K562 (cell line): Measurements from ENCODE around the gene FIBP. TPM values are rescaled to one million over a fixed set of nuclear protein-coding genes. Genes with fewer than 3 reads are reported as not detected.

Experiments used
- ATF1 ChIP-seq, 2 experiments: fragments of 450-650 bp in 1 of 2; IDR thresholded peaks; 2 replicates each; pipeline ENCODE4 v1.6.1; 2016; ENCODE audit warnings: missing compliant biosample characterization in 1 of 2, missing genetic modification characterization in 1 of 2
- ATF2 ChIP-seq: sonication (generic); formaldehyde crosslinking; IDR thresholded peaks from 2 replicates; pipeline ENCODE4 v1.8.1; 2022; ENCODE audit warnings: missing genetic modification reagents
- BCLAF1 ChIP-seq, 2 experiments: fragments of 450-650 bp in 1 of 2; IDR thresholded peaks; 2 replicates each; pipeline ENCODE4 v1.6.1; 2011 to 2017; ENCODE audit warnings: low read depth in 2 of 2, antibody characterized with exemption in 1 of 2, borderline replicate concordance in 1 of 2, low read length in 1 of 2, mild to moderate bottlenecking in 1 of 2, mixed read lengths in 1 of 2; ENCODE audit not compliant: control insufficient read depth in 1 of 2
- CCAR2 ChIP-seq: fragments of 200-400 bp; formaldehyde crosslinking; IDR thresholded peaks from 2 replicates; pipeline ENCODE4 v1.6.1; 2017; ENCODE audit warnings: mild to moderate bottlenecking, low read depth, low read length
- CHD1 ChIP-seq: fragments of 200-600 bp; sonication (generic); IDR thresholded peaks from one replicate; pipeline ENCODE4 v1.6.1; 2012; ENCODE audit warnings: mild to moderate bottlenecking, moderate library complexity, low read length, inconsistent platforms
- EP400 ChIP-seq: fragments of 450-650 bp; IDR thresholded peaks from 2 replicates; pipeline ENCODE4 v1.6.1; 2017; ENCODE audit warnings: antibody characterized with exemption, mild to moderate bottlenecking, moderate library complexity
- FIP1L1 ChIP-seq: fragments of 200-400 bp; formaldehyde crosslinking; IDR thresholded peaks from 2 replicates; pipeline ENCODE4 v1.6.1; 2018; ENCODE audit warnings: mild to moderate bottlenecking, low read depth, low read length; ENCODE audit not compliant: poor library complexity, severe bottlenecking
- FOXJ2 ChIP-seq: fragments of 200-800 bp; sonication (Bioruptor generic); IDR thresholded peaks from 2 replicates; pipeline ENCODE4 v1.6.1; 2016; ENCODE audit warnings: missing genetic modification characterization, missing compliant biosample characterization
- FOXP4 ChIP-seq: sonication (generic); formaldehyde crosslinking; IDR thresholded peaks from 2 replicates; pipeline ENCODE4 v1.8.0; 2022; ENCODE audit warnings: mild to moderate bottlenecking, missing genetic modification reagents, borderline replicate concordance
- KLF1 ChIP-seq: fragments of 450-650 bp; IDR thresholded peaks from 2 replicates; pipeline ENCODE4 v1.6.1; 2016; ENCODE audit warnings: missing genetic modification characterization, missing compliant biosample characterization
- PCBP2 ChIP-seq: fragments of 200-400 bp; formaldehyde crosslinking; IDR thresholded peaks from 2 replicates; pipeline ENCODE4 v1.6.1; 2018; ENCODE audit warnings: low read length, low read depth, mild to moderate bottlenecking, moderate library complexity; ENCODE audit not compliant: poor library complexity, severe bottlenecking
- PTBP1 ChIP-seq: fragments of 200-400 bp; formaldehyde crosslinking; IDR thresholded peaks from 2 replicates; pipeline ENCODE4 v1.6.1; 2017; ENCODE audit warnings: low read depth, low read length
- RBM22 ChIP-seq: fragments of 200-400 bp; formaldehyde crosslinking; IDR thresholded peaks from 2 replicates; pipeline ENCODE4 v1.6.1; 2018; ENCODE audit warnings: low read length, low read depth; ENCODE audit not compliant: poor library complexity, severe bottlenecking
- SIN3A ChIP-seq, 2 experiments: fragments of 150-350 bp in 1 of 2; IDR thresholded peaks; 2 replicates each; pipeline ENCODE4 v1.6.1; 2011 to 2016; ENCODE audit warnings: borderline replicate concordance in 2 of 2, low read depth in 2 of 2, low read length in 2 of 2, mild to moderate bottlenecking in 2 of 2, moderate library complexity in 2 of 2; ENCODE audit not compliant: control insufficient read depth in 1 of 2
- SRSF1 ChIP-seq: fragments of 200-400 bp; formaldehyde crosslinking; IDR thresholded peaks from 2 replicates; pipeline ENCODE4 v1.6.1; 2017; ENCODE audit warnings: mild to moderate bottlenecking, low read depth, low read length, moderate library complexity
- ZBTB17 ChIP-seq: fragments of 450-650 bp; formaldehyde crosslinking; IDR thresholded peaks from 2 replicates; pipeline ENCODE4 v1.4.0; 2020; ENCODE audit warnings: mild to moderate bottlenecking
- ZFP91 ChIP-seq: sonication (generic); formaldehyde crosslinking; IDR thresholded peaks from 2 replicates; pipeline ENCODE4 v1.8.0; 2022; ENCODE audit warnings: mild to moderate bottlenecking, missing genetic modification reagents
- ZFX ChIP-seq: sonication (generic); formaldehyde crosslinking; IDR thresholded peaks from 2 replicates; pipeline ENCODE4 v1.8.0; 2022; ENCODE audit warnings: mild to moderate bottlenecking, missing genetic modification reagents, moderate library complexity
- ZNF778 ChIP-seq: fragments of 450-650 bp; formaldehyde crosslinking; IDR thresholded peaks from 2 replicates; pipeline ENCODE4 v1.4.0; 2020; ENCODE audit warnings: mild to moderate bottlenecking, moderate library complexity
- polyA plus RNA-seq, 8 experiments: library from polyadenylated mRNA; depleted of rRNA in 4 of 8; stranded (reverse) in 5 of 8; unstranded in 3 of 8; fragments of >200 nt; fragmentation: Nextera tagmentation in 2 of 8; fragmentation: Illumina TruSeq in 1 of 8; extraction: Ambion mirVana in 2 of 8; extraction: Trizol in 1 of 8; gene quantifications; 2 replicates each; pipeline versions ENCODE4 v1.2.1 to v1.2.3, GENCODE V29; 2011 to 2014; ENCODE audit warnings: inconsistent platforms in 1 of 8, missing spikeins in 1 of 8
- total RNA-seq, 7 experiments: library from RNA; depleted of rRNA in 6 of 7; stranded (reverse); fragments of >200 nt in 6 of 7; fragmentation: Illumina TruSeq in 2 of 7; extraction: Trizol in 2 of 7; gene quantifications; 2 replicates each; pipeline versions ENCODE4 v1.2.1 to v1.2.3, GENCODE V29; 2011 to 2021; ENCODE audit warnings: low replicate concordance in 1 of 7

Gene FIBP
- total and polyA plus RNA-seq, 9 of the 15 experiments (the other 6 are each of a cell fraction or from before 2014, with no cell fraction given) = 41.2 to 79.2 (median 48.6) TPM

GRCh38 chr11:65857500-65857852 is 30.8 kb downstream of the FIBP start (continued):
- TF ChIP-seq ZFP91 (CRISPR knock-in tag) (0 out of 2 replicates have a peak, but pooled peaks have one; percentile 29), FIP1L1 (peak; percentile 99), ZNF778 (CRISPR knock-in tag) (no peak), FOXP4 (CRISPR knock-in tag) (no peak), KLF1 (tag) (peak; percentile 83), ATF1 (CRISPR knock-in tag; IDR thresholded peaks at IDR 0.05) (0 out of 2 replicates have a peak, but pooled peaks have one; percentile 14), ATF1 (tag; IDR thresholded peaks at IDR 0.05) (no peak), PTBP1 (no peak), ATF2 (CRISPR knock-in tag) (peak; percentile 19), CCAR2 (no peak), CHD1 (peak; percentile 93), FOXJ2 (tag) (peak; percentile 45; the same call in 1 of the 2 replicates), SIN3A (IDR thresholded peaks at IDR 0.05; ENCODE audit: borderline replicate concordance in 2 of 2, control insufficient read depth in 1 of 2, low read depth in 2 of 2, low read length in 2 of 2) (peak in 1 of 2 experiments; percentile 80; a peak in 2 of 4 replicates), ZFX (CRISPR knock-in tag) (peak; percentile 71), PCBP2 (peak; percentile 43), EP400 (peak; percentile 70), SRSF1 (peak; percentile 96), RBM22 (peak; percentile 98), ZBTB17 (0 out of 2 replicates have a peak, but pooled peaks have one; percentile 8), BCLAF1 (IDR thresholded peaks at IDR 0.05; ENCODE audit: borderline replicate concordance in 1 of 2, control insufficient read depth in 1 of 2, low read depth in 2 of 2, low read length in 1 of 2) (0 out of 4 replicates have a peak, but pooled peaks of 1 of the 2 experiments have one; percentile 58)
